ENCODE data around the gene PPP2R2C. TPM values are rescaled to one million over a fixed set of nuclear protein-coding genes. Genes with fewer than 3 reads are reported as not detected.

Gene PPP2R2C
- polyA plus RNA-seq, 1 of the 3 experiments (the other 2 are of a cell fraction) = 0.21 TPM

DNA sequence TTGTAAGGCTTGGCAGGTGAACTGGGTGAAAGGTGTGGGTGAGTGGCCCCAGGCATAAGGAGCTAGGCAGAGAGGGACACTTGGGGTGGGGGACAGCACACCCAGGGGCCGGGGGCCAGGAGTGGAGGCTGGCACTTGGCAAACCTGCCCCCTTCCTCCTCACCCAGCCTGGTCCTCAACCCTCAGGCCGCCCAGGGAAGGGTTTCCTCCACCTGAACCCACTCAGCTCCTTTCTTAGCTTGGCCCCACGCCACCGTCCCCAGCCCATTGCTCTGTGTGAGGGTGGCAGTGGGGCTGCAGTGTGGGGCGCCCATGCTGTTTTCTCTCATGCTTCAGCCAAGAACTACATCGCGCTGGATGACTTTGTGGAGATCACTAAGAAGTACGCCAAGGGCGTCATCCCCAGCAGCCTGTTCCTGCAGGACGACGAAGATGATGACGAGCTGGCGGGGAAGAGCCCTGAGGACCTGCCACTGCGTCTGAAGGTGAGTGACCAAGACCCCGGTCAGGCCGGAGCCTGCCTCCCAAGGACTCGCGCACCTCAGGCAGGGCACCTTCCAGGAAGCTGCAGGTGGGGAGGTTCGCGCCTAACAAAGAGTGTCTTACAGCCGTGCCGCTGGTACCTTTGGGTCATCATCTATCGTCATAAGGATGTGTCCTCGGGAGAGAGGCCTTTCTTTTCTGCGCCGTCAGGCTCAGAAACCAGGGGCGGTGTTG, 177.6 kb downstream of the PPP2R2C start:
- Histone ChIP-seq H3K9ac (no peak overlapping the region), H3K4me2 (no peak overlapping the region), H3F3A (replicated peaks; ENCODE audit: insufficient read depth) (no peaks in the 10 kb centered on the region), H3K27me3 (ENCODE audit: insufficient read depth) (no peaks in the 10 kb centered on the region), H3K27ac (ENCODE audit: low read depth in 2 of 2, low read length in 1 of 2) (no peak overlapping the region), H3K4me1 (ENCODE audit: control insufficient read depth in 1 of 2, insufficient read depth in 2 of 2, low read depth in 1 of 2, low read length in 1 of 2) (no peaks in the 10 kb centered on the region), H3K9me3 (no peaks in the 10 kb centered on the region), H3K9me2 (no peaks in the 10 kb centered on the region), H3K4me3 (ENCODE audit: low read depth in 2 of 2, low read length in 1 of 2) (no peak overlapping the region), H2AFZ (ENCODE audit: low read depth) (no peak overlapping the region), H4K20me1 (ENCODE audit: insufficient read depth) (no peaks in the 10 kb centered on the region), H3K79me2 (ENCODE audit: insufficient read depth) (no peaks in the 10 kb centered on the region), H3K36me3 (replicated peaks in 1 of 2; ENCODE audit: control insufficient read depth in 1 of 2, insufficient read depth in 2 of 2, low read length in 1 of 2) (no peaks in the 10 kb centered on the region)
- WGBS (ENCODE audit: low lambda C conversion rate) = 92% methylated on average over 24 of the region's 27 CpGs
- no peak for DNase-seq
- TF ChIP-seq, protein P1, sequence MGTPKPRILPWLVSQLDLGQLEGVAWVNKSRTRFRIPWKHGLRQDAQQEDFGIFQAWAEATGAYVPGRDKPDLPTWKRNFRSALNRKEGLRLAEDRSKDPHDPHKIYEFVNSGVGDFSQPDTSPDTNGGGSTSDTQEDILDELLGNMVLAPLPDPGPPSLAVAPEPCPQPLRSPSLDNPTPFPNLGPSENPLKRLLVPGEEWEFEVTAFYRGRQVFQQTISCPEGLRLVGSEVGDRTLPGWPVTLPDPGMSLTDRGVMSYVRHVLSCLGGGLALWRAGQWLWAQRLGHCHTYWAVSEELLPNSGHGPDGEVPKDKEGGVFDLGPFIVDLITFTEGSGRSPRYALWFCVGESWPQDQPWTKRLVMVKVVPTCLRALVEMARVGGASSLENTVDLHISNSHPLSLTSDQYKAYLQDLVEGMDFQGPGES (IDR thresholded peaks at IDR 0.05; ENCODE audit: low read depth, low read length) = no peak
- TF ChIP-seq SMC3 (IDR thresholded peaks at IDR 0.05; ENCODE audit: low read depth, low read length) (no peak), FOSL2 (IDR thresholded peaks at IDR 0.05; ENCODE audit: borderline replicate concordance, low read depth) (no peak), EZH2phosphoT487 (IDR thresholded peaks at IDR 0.05; ENCODE audit: borderline replicate concordance, low read depth) (no peak), MXI1 (IDR thresholded peaks at IDR 0.05; ENCODE audit: low read depth, low read length) (no peak), GATA2 (CRISPR knock-in tag; IDR thresholded peaks at IDR 0.05) (no peak), NFIC (IDR thresholded peaks at IDR 0.05; ENCODE audit: borderline replicate concordance) (no peak)
- TF ChIP-seq, protein P2, sequence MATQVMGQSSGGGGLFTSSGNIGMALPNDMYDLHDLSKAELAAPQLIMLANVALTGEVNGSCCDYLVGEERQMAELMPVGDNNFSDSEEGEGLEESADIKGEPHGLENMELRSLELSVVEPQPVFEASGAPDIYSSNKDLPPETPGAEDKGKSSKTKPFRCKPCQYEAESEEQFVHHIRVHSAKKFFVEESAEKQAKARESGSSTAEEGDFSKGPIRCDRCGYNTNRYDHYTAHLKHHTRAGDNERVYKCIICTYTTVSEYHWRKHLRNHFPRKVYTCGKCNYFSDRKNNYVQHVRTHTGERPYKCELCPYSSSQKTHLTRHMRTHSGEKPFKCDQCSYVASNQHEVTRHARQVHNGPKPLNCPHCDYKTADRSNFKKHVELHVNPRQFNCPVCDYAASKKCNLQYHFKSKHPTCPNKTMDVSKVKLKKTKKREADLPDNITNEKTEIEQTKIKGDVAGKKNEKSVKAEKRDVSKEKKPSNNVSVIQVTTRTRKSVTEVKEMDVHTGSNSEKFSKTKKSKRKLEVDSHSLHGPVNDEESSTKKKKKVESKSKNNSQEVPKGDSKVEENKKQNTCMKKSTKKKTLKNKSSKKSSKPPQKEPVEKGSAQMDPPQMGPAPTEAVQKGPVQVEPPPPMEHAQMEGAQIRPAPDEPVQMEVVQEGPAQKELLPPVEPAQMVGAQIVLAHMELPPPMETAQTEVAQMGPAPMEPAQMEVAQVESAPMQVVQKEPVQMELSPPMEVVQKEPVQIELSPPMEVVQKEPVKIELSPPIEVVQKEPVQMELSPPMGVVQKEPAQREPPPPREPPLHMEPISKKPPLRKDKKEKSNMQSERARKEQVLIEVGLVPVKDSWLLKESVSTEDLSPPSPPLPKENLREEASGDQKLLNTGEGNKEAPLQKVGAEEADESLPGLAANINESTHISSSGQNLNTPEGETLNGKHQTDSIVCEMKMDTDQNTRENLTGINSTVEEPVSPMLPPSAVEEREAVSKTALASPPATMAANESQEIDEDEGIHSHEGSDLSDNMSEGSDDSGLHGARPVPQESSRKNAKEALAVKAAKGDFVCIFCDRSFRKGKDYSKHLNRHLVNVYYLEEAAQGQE (IDR thresholded peaks at IDR 0.05; ENCODE audit: low read depth, low read length) = no peak
- TF ChIP-seq, protein P3, sequence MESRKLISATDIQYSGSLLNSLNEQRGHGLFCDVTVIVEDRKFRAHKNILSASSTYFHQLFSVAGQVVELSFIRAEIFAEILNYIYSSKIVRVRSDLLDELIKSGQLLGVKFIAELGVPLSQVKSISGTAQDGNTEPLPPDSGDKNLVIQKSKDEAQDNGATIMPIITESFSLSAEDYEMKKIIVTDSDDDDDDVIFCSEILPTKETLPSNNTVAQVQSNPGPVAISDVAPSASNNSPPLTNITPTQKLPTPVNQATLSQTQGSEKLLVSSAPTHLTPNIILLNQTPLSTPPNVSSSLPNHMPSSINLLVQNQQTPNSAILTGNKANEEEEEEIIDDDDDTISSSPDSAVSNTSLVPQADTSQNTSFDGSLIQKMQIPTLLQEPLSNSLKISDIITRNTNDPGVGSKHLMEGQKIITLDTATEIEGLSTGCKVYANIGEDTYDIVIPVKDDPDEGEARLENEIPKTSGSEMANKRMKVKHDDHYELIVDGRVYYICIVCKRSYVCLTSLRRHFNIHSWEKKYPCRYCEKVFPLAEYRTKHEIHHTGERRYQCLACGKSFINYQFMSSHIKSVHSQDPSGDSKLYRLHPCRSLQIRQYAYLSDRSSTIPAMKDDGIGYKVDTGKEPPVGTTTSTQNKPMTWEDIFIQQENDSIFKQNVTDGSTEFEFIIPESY (IDR thresholded peaks at IDR 0.05; ENCODE audit: borderline replicate concordance, low read depth) = no peak
- ChIA-PET POLR2A (no interaction called here), CTCF (interaction anchor here (1.1 to 2.0 kb wide), 2 partner anchors 23 to 32 kb away, joined by 4 to 7 read pairs; no protein-coding TSS in a partner anchor)

Data from SK-N-SH (cell line).